HCEC 1CT (cell line): ENCODE data around the gene ST3GAL5.
"Not testable (repeated sequence)": the region's sequence is repeated elsewhere in the genome, so short reads cannot be mapped to it uniquely, and the experiment has no call there.

ENCODE experiments used
- DNase-seq: peaks from one replicate; pipeline ENCODE4 v3.0.0-alpha.2; 2017

Gene ST3GAL5

GRCh38 chr2:85915606-85916303 lies 27.0 kb upstream of the ST3GAL5 start:
- DNase-seq: no peak

GRCh38 chr2:85914922-85915321 lies 26.1 kb upstream of the ST3GAL5 start:
- DNase-seq: no peak

GRCh38 chr2:85913884-85914881 lies 25.4 kb upstream of the ST3GAL5 start:
- peak; percentile 66 for DNase-seq

GRCh38 chr2:85911814-85912692 lies 23.3 kb upstream of the ST3GAL5 start:
- DNase-seq: peak; percentile 83

GRCh38 chr2:85911097-85911496 lies 22.3 kb upstream of the ST3GAL5 start:
- DNase-seq: no peak

- no peak for DNase-seq
Observed at GRCh38 chr2:85909005-85909404, 20.2 kb upstream of the ST3GAL5 start.

- DNase-seq: no peak
Observed at GRCh38 chr2:85908506-85908905, 19.7 kb upstream of the ST3GAL5 start.

- DNase-seq: peak; percentile 13
Observed at GRCh38 chr2:85907671-85908157, 18.9 kb upstream of the ST3GAL5 start.

- DNase-seq: no peak
Observed at GRCh38 chr2:85906748-85907147, 18.0 kb upstream of the ST3GAL5 start.

GRCh38 chr2:85905891-85906290 lies 17.1 kb upstream of the ST3GAL5 start:
- no peak for DNase-seq

GRCh38 chr2:85905187-85905666 lies 16.4 kb upstream of the ST3GAL5 start:
- no peak for DNase-seq

- DNase-seq: no peak
Observed at GRCh38 chr2:85903849-85904248, 15.1 kb upstream of the ST3GAL5 start.

- peak; percentile 46 for DNase-seq
Observed at GRCh38 chr2:85902496-85902895, 13.7 kb upstream of the ST3GAL5 start.

- no peak for DNase-seq
Observed at GRCh38 chr2:85901155-85901554, 12.4 kb upstream of the ST3GAL5 start.

- DNase-seq: no peak
Observed at GRCh38 chr2:85900366-85900765, 11.6 kb upstream of the ST3GAL5 start.

- no peak for DNase-seq
Observed at GRCh38 chr2:85899849-85900248, 11.1 kb upstream of the ST3GAL5 start.

- DNase-seq: no peak
Observed at GRCh38 chr2:85899284-85899683, 10.5 kb upstream of the ST3GAL5 start.

GRCh38 chr2:85898881-85899280 lies 10.1 kb upstream of the ST3GAL5 start:
- no peak for DNase-seq

- not testable (repeated sequence) for DNase-seq
Observed at GRCh38 chr2:85894554-85895278, 5.9 kb upstream of the ST3GAL5 start.

- peak; percentile 84 for DNase-seq
Observed at GRCh38 chr2:85893428-85894258, 4.9 kb upstream of the ST3GAL5 start.
